ENCODE data around the gene FADS3.

DNA sequence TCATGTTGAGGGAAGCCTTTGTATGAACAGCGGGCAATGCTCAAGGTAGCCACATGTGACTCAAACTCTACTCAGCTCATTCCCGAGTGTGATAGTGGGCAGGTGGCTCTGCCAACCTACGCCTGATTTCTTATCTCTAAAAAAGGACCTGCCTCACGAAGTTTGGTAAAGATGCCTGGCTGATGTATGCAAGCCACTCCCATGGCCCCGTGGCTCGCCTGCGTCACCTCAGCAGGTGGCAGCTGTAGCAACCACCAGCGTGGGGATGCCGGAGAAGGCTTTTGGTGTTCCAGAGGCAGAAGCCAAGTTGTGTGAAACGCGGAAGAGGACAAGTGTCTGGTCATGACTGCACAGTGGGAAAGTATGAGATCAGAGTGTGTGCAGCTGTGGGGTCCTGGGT, 57.9 kb downstream of the FADS3 start:
- TF ChIP-seq, protein P1, sequence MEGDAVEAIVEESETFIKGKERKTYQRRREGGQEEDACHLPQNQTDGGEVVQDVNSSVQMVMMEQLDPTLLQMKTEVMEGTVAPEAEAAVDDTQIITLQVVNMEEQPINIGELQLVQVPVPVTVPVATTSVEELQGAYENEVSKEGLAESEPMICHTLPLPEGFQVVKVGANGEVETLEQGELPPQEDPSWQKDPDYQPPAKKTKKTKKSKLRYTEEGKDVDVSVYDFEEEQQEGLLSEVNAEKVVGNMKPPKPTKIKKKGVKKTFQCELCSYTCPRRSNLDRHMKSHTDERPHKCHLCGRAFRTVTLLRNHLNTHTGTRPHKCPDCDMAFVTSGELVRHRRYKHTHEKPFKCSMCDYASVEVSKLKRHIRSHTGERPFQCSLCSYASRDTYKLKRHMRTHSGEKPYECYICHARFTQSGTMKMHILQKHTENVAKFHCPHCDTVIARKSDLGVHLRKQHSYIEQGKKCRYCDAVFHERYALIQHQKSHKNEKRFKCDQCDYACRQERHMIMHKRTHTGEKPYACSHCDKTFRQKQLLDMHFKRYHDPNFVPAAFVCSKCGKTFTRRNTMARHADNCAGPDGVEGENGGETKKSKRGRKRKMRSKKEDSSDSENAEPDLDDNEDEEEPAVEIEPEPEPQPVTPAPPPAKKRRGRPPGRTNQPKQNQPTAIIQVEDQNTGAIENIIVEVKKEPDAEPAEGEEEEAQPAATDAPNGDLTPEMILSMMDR (IDR thresholded peaks at IDR 0.05): no peak
- no peak for TF ChIP-seq POLR2A (IDR thresholded peaks at IDR 0.05)
- TF ChIP-seq EP300 (IDR thresholded peaks at IDR 0.05): no peak

Data from ovary (tissue), 3 donors.